Measurements from ENCODE around the gene RPL10A.
"Not testable (repeated sequence)": the region's sequence is repeated elsewhere in the genome, so short reads cannot be mapped to it uniquely, and the experiment has no call there.

The RPL10A gene

DNA sequence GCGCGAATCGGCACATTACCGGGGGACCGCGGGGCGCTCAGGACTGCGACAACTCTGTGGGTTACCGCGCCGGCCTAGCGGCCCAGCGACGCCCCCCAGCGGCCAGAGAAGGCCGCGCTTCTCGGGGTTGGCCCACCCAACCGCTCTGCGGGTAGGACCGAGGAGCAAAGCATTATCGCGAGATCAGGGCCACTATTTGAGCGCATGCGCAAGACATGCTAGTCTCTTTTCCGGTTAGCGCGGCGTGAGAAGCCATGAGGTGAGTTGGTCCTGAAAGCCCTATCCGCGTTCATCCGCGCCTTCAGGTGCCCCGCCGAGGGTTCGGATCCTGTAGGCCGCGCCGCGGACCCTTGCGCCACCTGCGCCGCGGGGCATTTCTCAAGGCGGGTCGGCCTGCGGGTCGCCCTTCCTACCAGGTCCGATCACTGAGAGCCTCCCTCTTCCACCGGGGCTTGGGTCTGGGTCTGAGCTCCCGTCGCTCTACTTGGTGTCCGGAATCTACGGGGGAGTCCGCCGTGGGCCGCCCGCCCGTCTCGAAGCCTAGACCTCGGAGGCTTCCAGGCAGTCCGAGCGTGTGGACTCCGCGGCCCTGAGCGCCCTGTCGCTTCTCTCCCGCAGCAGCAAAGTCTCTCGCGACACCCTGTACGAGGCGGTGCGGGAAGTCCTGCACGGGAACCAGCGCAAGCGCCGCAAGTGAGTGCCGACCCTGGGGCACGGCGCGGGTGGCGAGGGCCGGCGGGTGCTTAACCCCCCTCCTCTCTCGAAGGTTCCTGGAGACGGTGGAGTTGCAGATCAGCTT, at the start of gene RPL10A:
Gene RPL10A, plus strand, starts transcription at position 221 of the 799 bp plus-strand sequence. Its CDS starts 34 bp downstream, at position 255.
- DNase-seq = peak; percentile 95

DNA sequence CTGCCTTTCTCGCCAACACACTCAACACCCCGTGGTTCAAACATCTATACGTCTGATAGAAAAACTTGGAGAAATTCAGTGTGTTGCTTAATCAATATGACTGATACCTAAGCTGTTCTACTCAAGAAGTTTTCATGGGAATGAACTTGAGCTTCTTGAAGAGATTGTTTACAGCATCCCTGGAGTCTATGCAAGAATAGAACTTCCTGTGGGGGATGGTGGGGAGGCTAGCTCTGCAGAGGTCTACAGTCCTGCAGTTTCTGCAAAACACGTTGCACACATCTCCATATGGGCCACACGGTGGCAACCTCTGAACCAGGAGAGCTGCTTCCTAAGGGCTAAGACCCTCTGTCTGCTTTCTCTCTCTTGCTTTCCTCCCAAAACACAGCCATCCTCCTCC, 48.8 kb upstream of the RPL10A start:
- DNase-seq = no peak

DNA sequence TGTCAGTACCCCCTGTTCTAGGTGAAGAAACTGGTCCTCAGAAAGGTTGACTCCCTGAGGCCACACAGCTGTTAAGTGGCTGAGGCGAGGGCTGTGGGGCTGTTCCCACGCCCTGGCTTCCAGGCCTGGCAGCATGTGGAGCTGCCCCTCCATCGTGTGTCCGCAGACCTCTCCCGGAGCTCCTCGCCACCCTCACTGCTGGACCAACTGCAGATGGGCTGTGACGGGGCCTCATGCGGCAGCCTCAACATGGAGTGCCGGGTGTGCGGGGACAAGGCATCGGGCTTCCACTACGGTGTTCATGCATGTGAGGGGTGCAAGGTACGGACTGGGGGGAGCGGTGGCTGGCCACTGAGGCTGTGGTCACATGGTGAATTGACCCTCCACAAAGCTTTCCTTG, 48.2 kb upstream of the RPL10A start:
- DNase-seq = no peak

DNA sequence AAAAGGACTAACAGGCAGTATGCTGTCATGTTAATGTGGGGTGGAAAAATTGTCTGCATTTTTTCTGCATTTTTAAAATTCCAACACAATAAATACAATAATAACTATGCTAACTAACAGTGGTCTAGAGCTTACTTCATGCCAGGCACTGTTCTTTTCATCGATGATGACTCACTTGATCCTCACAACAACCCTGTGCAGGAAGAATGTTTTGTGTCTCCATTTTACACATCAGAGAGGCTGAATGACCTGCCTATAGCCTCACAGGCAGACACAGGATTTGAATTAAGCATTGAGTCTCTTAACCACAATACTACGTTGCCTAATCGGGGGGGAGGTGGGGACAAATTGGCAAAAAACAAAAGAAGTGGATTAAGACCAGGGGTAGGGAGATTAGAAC, 42.9 kb upstream of the RPL10A start:
- DNase-seq = no peak

DNA sequence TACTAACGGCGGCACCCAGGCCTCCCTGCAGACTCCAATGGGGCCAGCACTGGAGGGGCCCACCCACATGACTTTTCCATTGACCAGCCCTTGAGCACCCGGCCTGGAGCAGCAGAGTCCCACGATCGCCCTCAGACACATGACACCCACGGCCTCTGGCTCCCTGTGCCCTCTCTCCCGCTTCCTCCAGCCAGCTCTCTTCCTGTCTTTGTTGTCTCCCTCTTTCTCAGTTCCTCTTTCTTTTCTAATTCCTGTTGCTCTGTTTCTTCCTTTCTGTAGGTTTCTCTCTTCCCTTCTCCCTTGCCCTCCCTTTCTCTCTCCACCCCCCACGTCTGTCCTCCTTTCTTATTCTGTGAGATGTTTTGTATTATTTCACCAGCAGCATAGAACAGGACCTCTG, 42.1 kb upstream of the RPL10A start:
- no peak for DNase-seq

DNA sequence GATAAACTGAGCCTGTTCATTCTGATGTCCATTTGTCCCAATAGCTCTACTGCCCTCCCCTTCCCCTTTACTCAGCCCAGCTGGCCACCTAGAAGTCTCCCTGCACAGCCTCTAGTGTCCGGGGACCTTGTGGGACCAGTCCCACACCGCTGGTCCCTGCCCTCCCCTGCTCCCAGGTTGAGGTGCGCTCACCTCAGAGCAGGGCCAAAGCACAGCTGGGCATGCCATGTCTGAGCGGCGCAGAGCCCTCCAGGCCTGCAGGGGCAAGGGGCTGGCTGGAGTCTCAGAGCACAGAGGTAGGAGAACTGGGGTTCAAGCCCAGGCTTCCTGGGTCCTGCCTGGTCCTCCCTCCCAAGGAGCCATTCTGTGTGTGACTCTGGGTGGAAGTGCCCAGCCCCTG, 40.8 kb upstream of the RPL10A start:
- DNase-seq = no peak

DNA sequence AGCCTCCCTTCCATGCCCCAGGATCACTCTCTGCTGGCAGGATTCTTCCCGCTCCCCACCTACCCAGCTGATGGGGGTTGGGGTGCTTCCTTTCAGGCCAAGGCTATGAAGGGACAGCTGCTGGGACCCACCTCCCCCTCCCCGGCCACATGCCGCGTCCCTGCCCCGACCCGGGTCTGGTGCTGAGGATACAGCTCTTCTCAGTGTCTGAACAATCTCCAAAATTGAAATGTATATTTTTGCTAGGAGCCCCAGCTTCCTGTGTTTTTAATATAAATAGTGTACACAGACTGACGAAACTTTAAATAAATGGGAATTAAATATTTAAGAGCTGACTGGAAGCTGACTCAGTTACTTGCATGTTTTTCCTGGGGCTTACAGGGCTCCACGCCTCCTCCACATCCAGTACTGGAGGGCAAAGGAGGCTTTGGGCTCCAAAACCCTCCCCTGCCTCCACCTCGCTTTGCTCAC, 40.3 kb upstream of the RPL10A start:
- no peak for DNase-seq

DNA sequence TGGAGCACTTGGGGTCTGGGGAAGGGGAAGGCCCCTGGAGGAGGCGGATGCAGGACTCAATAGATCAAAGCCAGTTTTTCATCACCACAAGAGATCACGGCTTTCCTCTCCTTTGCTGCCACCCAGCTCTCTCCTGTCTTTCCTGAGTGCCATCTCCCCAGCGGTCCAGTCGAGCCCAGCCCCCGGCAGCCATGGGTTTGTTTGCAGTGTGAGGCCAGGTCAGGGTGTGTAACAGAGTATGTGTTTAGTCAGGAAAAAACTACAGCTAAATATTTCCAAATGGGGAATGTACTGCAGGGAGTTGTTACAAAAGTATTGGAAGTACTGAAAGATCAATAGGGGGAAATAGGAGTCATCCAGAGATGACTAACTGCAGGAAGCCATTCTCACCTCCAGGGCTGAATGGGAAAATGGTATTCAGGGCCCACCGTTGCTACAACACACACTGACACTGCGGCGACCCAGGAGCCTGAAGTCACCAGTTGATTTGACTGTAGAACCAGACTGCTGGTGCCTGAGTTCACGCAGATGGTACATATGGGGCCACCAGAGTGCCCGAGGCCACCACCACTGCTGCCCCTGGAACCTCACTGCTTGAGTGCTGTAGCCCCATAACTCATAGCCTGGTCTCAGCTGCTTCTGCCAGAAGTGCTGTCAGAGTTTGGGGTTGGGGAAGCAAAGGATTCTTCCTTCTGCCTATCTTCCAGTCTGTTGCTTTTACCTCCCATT, 39.6 kb upstream of the RPL10A start:
- DNase-seq = no peak

DNA sequence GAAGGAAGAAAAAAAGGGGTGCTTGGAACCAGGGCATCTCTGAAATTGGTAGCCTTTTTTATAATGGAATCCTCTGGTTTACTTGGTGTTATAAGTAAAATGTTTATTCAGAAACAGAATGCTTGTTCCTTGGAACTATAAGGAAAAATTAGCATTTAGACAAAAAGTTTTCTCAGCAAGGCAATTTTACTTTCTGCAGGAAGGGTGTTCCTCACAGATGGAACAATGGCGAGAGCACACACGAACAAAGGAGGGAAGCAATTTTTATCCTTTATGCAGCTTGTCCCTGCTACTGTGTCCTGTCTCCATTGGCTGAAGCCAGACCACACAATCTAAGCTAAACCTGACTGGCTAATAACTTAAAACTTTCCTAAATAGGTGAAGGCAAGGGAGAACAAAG, 38.7 kb upstream of the RPL10A start:
- no peak for DNase-seq

DNA sequence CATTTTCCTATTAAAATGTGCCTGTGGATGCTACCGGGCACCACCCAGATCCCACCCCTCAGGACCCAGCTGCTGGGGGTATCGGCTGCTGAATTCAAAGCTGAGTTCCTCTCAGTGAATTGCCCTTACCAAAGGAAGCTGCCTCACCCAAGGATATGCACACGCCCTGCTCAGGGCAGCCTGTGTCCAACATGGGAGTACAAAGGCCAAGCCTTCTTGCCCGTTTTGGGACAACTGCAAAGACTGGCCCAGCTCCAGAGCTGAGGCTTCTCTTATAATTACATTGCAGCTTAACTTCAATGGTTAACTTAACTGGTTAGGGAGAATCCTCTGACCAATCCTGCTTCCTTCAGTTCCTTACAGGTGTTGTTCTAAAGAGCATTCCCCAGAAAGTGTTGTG, 35.9 kb upstream of the RPL10A start:
- no peak for DNase-seq

DNA sequence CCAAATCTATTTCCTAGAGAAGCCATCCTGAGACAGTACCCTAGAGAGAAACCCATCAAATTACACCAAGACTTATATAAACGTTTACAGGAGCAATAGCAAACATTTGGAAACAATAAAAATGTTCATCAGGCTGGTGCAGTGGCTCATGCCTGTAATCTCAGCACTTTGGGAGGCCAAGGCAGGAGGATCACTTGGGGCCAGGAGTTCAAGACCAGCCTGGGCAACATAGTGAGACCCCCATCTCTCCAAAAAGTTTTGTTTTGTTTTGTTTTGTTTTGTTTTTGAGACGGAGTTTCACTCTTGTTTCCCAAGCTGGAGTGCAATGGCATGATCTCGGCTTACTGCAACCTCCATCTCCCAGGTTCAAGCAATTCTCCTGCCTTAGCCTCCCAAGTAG, 35.5 kb upstream of the RPL10A start:
- not testable (repeated sequence) for DNase-seq

DNA sequence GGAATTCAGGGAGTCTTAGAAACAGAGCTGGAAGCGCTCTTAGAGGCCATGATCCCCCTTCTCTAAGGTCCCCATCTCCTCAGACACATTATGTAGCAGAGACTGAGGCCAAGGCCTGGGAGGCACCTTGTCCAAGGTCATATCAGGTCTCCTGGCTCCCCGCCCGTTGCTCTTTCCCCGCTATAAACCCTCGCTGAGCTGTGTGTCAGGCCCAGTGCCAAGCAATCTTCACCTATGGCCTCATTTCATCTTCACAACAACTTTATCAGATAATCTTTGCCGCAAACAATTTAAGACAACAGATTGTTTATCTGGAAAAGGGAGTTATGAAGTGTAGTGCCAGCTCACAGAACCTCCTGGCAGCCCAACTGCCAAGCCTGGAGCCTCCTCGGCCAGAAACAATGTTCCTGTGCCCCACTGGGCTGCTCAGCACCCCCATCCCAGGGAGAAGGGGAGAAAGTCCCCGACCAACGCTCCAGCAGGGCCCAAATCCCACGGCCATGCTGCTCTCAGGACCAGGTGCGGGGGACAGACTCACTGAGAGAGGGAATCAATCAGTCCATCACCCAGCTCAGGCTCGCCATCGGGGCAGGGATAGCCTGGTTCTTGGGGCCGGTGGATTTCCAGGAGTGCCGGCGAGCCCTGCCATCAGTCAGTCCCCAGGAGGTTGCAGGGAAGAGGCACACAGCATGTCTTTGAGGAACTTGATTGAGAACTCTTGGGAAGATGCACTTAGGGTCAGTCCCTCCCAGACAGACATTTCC, 32.9 kb upstream of the RPL10A start:
- DNase-seq = no peak

DNA sequence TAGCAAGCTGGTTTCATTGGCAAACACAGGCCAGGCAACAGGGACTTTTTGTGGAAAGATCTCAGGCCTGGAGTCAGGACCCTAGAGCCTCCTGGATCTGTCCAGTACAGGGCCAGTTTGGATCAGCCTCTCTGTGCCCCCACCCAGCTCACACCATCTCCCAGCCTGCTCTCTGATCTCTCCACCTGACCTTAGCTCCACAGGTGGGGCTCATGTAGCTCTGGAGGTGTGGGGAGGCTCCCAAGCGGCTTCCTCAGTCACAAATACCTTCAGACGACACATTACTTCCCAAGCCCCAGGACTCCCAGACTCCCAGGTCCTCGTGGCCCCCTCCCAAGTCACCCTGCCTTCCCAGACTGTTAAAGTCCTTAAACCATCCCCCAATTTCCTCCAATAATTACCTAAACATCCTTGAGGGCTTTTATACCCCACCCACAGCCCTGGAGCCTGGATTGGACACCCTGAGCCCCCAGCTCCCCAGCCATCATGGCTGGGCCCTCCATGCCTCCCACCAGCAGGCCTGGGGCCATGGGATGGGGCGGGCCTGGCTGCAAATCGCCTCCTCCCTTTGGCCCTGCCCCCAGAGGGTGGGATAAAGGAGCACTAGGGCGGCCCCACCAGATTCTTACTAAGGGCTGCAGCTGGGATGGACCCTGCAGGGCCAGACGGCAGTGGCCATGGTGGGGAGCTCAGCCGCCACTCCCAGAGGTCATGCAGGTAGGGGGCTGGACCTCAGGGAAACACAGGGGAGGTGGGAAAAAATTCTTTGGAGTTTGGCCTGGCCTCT, 31.9 kb upstream of the RPL10A start:
- DNase-seq = no peak

DNA sequence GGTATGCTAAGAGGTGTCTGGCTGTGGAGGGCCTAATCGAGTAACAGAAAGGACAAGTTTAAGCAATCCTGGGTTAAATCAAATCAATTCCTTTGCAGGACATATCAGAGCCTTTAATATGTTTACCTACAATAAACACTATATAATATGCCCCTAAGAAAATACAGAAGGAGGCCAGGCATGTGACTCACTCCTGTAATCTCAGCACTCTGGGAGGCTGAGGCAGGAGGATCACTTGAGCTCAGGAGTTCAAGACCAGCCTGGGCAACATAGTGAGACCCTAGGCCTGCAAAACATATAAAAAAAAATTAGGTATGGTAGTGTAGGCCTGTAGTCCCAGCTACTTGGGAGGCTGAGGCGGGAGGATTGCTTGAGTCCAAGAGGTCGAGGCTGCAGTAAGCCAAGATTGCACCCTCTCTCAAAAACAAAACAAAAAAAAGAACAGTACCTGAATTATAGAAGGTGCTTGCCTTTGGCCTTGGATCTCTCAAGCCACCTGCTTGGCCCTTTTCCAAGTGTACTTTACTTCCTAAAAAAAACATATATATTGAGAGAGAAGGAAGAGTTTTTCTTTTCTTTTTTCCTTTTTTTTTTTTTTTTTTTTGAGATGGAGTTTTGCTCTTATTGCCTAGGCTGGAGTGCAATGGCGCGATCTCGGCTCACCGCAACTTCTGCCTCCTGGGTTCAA, 29.7 kb upstream of the RPL10A start:
- DNase-seq = not testable (repeated sequence)

DNA sequence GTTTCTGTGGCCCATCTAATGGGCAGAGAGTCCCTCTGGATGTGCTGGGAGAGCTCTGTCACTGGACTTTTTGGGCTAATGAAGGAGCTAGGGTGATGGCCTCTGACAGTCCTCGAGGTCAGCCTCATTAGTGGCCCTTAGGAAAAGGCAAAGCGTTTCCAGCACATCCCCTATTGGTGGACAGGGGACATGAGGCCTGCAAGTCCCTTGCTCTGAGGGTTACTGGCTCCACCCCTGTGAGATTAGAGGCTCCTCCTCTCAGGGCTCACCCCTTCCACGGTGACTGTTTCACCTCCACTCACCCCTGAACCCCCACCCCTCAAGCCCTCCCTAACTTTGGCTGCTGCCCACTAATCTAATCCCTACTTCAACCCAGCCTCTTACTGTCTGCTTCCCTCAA, 28.9 kb upstream of the RPL10A start:
- no peak for DNase-seq

DNA sequence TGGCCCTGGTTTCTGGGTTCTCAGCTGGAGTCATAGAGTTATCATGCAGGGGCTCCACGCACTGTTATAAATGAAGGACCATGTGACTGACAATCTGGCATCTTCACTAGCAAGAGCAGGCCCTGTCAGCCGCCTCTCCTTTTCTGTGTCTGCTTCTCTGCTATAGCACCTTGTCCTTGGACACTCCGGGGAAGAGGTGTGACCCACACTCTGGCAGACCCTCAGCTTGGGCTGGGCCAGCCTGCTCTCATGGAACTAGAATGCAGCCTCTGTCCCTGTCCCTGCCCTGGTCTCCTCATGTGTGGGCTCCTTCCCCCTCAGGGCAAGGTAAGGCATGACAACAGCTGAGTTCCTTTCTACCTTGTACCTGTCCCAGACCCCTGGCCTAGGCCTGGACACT, 27.0 kb upstream of the RPL10A start:
- no peak for DNase-seq

DNA sequence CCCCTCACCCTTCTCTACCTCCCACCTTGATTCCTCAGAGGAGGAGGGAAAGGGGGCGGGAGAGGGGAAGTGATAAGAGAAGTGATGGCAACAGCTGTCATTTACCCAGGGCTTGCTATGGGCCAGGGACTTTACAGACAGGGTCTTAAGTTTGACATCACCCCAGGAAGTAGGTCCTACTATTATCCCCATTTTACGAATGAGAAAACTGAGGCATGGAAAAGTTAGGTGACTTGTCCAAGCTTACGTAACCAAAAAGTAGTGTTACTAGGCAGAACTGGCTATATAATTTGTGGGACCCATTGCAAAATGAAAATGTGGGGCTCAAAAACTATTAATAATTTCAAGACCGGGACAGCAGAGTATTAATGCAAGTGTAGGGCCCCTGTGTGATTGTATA, 26.6 kb upstream of the RPL10A start:
- no peak for DNase-seq

DNA sequence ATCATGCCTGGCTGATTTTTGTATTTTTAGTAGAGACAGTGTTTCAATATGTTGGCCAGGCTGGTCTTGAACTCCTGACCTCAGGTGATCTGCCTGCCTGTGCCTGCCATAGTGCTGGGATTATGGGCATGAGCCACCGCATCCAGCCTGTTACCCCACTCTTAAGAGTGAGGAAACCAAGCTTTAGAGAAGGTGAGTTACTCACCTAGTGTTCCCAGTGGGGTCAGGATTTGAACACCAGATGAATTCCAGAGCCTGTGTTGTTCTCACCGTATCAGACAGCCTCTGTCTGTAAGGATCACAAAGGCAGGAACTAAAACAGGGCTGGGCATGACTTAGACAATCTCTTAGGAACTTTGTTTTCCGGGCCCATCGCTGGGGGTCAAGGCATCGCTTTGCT, 25.5 kb upstream of the RPL10A start:
- DNase-seq = no peak

DNA sequence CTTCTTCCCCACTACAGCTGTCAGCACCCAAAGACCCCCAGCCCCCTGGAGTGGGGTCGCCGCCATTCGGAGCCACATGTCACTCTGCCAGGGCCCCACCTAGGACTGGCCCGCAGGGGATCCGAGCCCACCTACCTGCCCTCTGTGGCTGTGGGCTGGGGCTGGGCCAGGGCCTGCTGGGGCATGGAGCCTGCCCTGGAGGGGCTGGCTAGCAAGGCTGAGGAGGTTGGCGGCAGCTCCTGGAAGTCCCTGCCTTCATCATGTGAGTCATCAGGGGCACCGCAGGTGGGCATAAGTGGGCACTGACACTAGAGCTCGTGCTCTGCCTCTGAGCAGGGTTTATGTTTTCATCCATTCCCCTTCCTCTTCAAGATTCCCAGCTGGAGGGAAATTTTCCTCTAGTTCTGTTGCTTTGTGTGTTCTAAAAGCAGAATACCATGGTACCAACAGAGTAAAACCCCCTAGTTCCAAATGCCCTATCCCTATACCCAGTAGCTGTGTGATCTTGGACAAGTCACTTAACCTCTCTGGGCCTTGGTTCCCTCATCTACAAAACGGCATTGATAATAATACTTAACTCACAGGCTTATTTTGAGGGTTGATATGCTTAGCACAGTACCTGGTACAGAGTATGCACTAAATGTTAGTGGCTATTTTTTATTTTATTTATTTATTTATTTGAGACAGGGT, 24.7 kb upstream of the RPL10A start:
- no peak for DNase-seq

DNA sequence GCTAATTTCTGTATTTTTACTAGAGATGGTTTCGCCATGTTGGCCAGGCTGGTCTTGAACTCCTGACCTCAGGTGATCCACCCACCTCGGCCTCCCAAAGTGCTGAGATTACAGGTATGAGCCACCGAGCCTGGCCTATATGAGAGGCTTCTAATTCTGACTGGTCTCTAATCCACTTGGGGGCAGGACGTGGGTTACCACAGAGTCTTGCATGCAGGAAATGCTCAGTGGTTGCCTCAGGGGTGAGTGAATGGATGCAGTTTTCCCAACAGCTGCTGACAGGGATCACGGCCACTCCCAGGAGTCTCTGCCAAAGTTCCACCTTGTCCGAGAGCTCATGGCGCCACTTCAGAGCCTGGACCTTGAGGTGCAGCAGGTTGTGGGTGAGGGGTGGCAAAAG, 22.5 kb upstream of the RPL10A start:
- DNase-seq = no peak

DNA sequence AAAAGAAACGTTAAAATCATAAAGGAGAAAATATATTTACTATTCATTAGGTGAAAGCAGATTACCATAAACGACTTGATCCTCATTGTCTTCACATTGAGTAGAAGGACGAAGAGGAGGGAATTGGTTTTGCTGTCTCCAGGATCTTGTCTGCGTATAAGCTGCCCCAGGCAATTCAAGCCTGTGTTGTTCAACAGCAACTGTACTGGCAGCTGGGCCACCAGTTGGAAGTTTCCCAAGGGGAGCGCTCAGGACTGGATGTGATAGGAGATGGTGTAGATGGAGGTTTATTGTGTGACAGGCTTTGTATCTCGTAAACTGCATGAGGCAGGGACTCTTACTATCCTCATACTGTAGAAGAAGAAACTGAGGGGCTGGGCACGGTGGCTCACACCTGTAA, 20.0 kb upstream of the RPL10A start:
- DNase-seq = no peak
